ENCODE measurements around the gene TNS1. TPM values are rescaled to one million over a fixed set of nuclear protein-coding genes. Genes with fewer than 3 reads are reported as not detected.

TNS1 gene
- total and polyA plus RNA-seq, 2 donors from 2014 or later, result 44.8 to 471 TPM

- no peak for TF ChIP-seq CTCF (IDR thresholded peaks at IDR 0.05; ENCODE audit: borderline replicate concordance, extremely low read depth, insufficient read depth)
- no peak for FAIRE-seq
- Histone ChIP-seq H3K36me3 (ENCODE audit: control insufficient read depth in 2 of 3, insufficient read depth in 3 of 3, low read length in 3 of 3) (no peaks in the 10 kb centered on the region), H3K27me3 (ENCODE audit: control insufficient read depth, insufficient read depth, low read length) (no peaks in the 10 kb centered on the region), H3K9me3 (ENCODE audit: control insufficient read depth in 2 of 3, insufficient read depth in 1 of 3, low read length in 3 of 3) (no peaks in the 10 kb centered on the region), H3K27ac (ENCODE audit: low read depth in 2 of 2, low read length in 2 of 2) (peak overlapping the region; percentile 93 to 96), H3K4me3 (ENCODE audit: low read length in 3 of 3) (peak overlapping the region in 1 of 3 donors; percentile 93), H3K9ac (ENCODE audit: low read length in 3 of 3) (peak overlapping the region in 1 of 3 donors; percentile 90), H3K4me1 (ENCODE audit: control insufficient read depth in 2 of 3, insufficient read depth in 2 of 3, low read depth in 1 of 3, low read length in 3 of 3) (peaks cover 3 to 56% (median 27%) of the 10 kb centered on the region in 3 donors)
- intact Hi-C loops (cut with DNase I), result loop anchor here (10.0 kb wide), 1 partner anchor 50 kb away; no protein-coding TSS in a partner anchor
- peak in 1 of 5 donors; percentile 37 for DNase-seq
Measured at GRCh38 chr2:217944923-217945322, 57.9 kb downstream of the TNS1 start.

- Histone ChIP-seq H3K4me1 (ENCODE audit: control insufficient read depth in 2 of 3, insufficient read depth in 2 of 3, low read depth in 1 of 3, low read length in 3 of 3) (peaks cover 3 to 57% (median 22%) of the 10 kb centered on the region in 3 donors), H3K27me3 (ENCODE audit: control insufficient read depth, insufficient read depth, low read length) (no peaks in the 10 kb centered on the region), H3K9me3 (ENCODE audit: control insufficient read depth in 2 of 3, insufficient read depth in 1 of 3, low read length in 3 of 3) (no peaks in the 10 kb centered on the region), H3K27ac (ENCODE audit: low read depth in 2 of 2, low read length in 2 of 2) (peak overlapping the region; percentile 93 to 96), H3K4me3 (ENCODE audit: low read length in 3 of 3) (peak overlapping the region in 2 of 3 donors; percentile 38 to 93), H3K36me3 (ENCODE audit: control insufficient read depth in 2 of 3, insufficient read depth in 3 of 3, low read length in 3 of 3) (no peaks in the 10 kb centered on the region), H3K9ac (ENCODE audit: low read length in 3 of 3) (peak overlapping the region in 1 of 3 donors; percentile 90)
- FAIRE-seq (no peak), DNase-seq (no peak)
- TF ChIP-seq CTCF (IDR thresholded peaks at IDR 0.05; ENCODE audit: borderline replicate concordance, extremely low read depth, insufficient read depth), result no peak
- intact Hi-C loops (cut with DNase I), result loop anchor here (10.0 kb wide), 1 partner anchor 50 kb away; no protein-coding TSS in a partner anchor
Measured at GRCh38 chr2:217944366-217944765, 58.4 kb downstream of the TNS1 start.

GRCh38 chr2:217943446-217944321 is 59.1 kb downstream of the TNS1 start:
- Histone ChIP-seq H3K27me3 (ENCODE audit: control insufficient read depth, insufficient read depth, low read length) (no peaks in the 10 kb centered on the region), H3K9ac (ENCODE audit: low read length in 3 of 3) (peak overlapping the region; percentile 17 to 90 (median 82)), H3K4me3 (ENCODE audit: low read length in 3 of 3) (peak overlapping the region; percentile 65 to 98 (median 93)), H3K9me3 (ENCODE audit: control insufficient read depth in 2 of 3, insufficient read depth in 1 of 3, low read length in 3 of 3) (no peaks in the 10 kb centered on the region), H3K27ac (ENCODE audit: low read depth in 2 of 2, low read length in 2 of 2) (peak overlapping the region; percentile 93 to 96), H3K36me3 (ENCODE audit: control insufficient read depth in 2 of 3, insufficient read depth in 3 of 3, low read length in 3 of 3) (peaks cover 0 to 4% (median 0%) of the 10 kb centered on the region in 3 donors), H3K4me1 (ENCODE audit: control insufficient read depth in 2 of 3, insufficient read depth in 2 of 3, low read depth in 1 of 3, low read length in 3 of 3) (peaks cover 3 to 56% (median 20%) of the 10 kb centered on the region in 3 donors)
- DNase-seq, result peak; percentile 89 to 97 (median 91)
- intact Hi-C loops (cut with DNase I), result loop anchor here (10.0 kb wide), 1 partner anchor 49 kb away; no protein-coding TSS in a partner anchor
- peak; percentile 46 for TF ChIP-seq CTCF (IDR thresholded peaks at IDR 0.05; ENCODE audit: borderline replicate concordance, extremely low read depth, insufficient read depth)
- no peak for FAIRE-seq
